Upper lobe of left lung (tissue), 6 donors: ENCODE measurements around the gene TGFB2. TPM values are rescaled to one million over a fixed set of nuclear protein-coding genes. Genes with fewer than 3 reads are reported as not detected.

ENCODE experiments used
- ATAC-seq, 2 donors: fragments of 200-7000 bp; cut with Tn5 transposase; one replicate each; pipeline ENCODE4 v1.9.1; 2022; ENCODE audit warnings: mild to moderate bottlenecking in 2 of 2, moderate library complexity in 2 of 2; ENCODE audit not compliant: low FRiP score in 2 of 2
- DNase-seq, 2 donors: peaks; one replicate each; pipeline ENCODE4 v3.0.0-alpha.2; 2019 to 2020
- H3K27ac ChIP-seq, 4 donors: fragments of 200-600 bp; sonication (generic); one replicate each; pipeline ENCODE4 v1.5.1; 2016 to 2019
- H3K27me3 ChIP-seq, 4 donors: fragments of 200-600 bp; sonication (generic); one replicate each; pipeline ENCODE4 v1.5.1; 2017 to 2019
- H3K36me3 ChIP-seq, 4 donors: fragments of 200-600 bp; sonication (generic); one replicate each; pipeline ENCODE4 v1.5.1; 2016 to 2019
- H3K4me1 ChIP-seq, 4 donors: fragments of 200-600 bp; sonication (generic); one replicate each; pipeline ENCODE4 v1.5.1; 2018 to 2019
- H3K4me3 ChIP-seq, 4 donors: fragments of 200-600 bp; sonication (generic); one replicate each; pipeline ENCODE4 v1.5.1; 2017 to 2019; ENCODE audit warnings: mild to moderate bottlenecking in 2 of 4, moderate library complexity in 1 of 4
- H3K9me3 ChIP-seq, 4 donors: fragments of 200-600 bp; sonication (generic); one replicate each; pipeline ENCODE4 v1.5.1; 2018 to 2019
- EP300 ChIP-seq, 4 donors: sonication (generic); formaldehyde crosslinking; IDR thresholded peaks; one replicate each; pipeline ENCODE4 v1.5.1; 2017; ENCODE audit warnings: antibody characterized with exemption in 4 of 4, control low read depth in 2 of 4
- POLR2A ChIP-seq, 4 donors: fragments of 450-650 bp; IDR thresholded peaks; one replicate each; pipeline ENCODE4 v1.5.1; 2016 to 2017; ENCODE audit warnings: antibody characterized with exemption in 4 of 4, mild to moderate bottlenecking in 2 of 4
- POLR2AphosphoS5 ChIP-seq, 2 donors: sonication (generic); formaldehyde crosslinking; IDR thresholded peaks; one replicate each; pipeline ENCODE4 v1.5.1; 2017; ENCODE audit warnings: antibody characterized with exemption in 2 of 2
- WGBS, 2 donors: methylation state at CpG; one replicate each; pipeline ENCODE4 v1.1.5; 2017 to 2018; 5-methylcytosine and 5-hydroxymethylcytosine counted together
- total RNA-seq, 6 donors: library from RNA; depleted of rRNA in 4 of 6; stranded (reverse); fragments of >200 nt in 4 of 6; gene quantifications; one replicate each; pipeline versions ENCODE4 v1.1.0 to v1.2.1, GENCODE V29; 2016 to 2021
- TF ChIP-seq, protein P1 (sequence below), 6 experiments: fragments of 450-650 bp in 4 of 6; fragments of 200-600 bp in 2 of 6; sonication (generic) in 2 of 6; IDR thresholded peaks; one replicate each; pipeline ENCODE4 v1.5.1; 2016 to 2019; ENCODE audit warnings: antibody characterized with exemption in 6 of 6
- donor health status: DM: no; HTN: no; CAD: no; lungs with moderate emphysema.
- donor health status: DM: no; HTN: yes; CAD: no; lungs with severe emphysema.

Gene TGFB2
- total RNA-seq, 6 donors from 2014 or later: 4.2 to 13.7 (median 9.9) TPM

DNA sequence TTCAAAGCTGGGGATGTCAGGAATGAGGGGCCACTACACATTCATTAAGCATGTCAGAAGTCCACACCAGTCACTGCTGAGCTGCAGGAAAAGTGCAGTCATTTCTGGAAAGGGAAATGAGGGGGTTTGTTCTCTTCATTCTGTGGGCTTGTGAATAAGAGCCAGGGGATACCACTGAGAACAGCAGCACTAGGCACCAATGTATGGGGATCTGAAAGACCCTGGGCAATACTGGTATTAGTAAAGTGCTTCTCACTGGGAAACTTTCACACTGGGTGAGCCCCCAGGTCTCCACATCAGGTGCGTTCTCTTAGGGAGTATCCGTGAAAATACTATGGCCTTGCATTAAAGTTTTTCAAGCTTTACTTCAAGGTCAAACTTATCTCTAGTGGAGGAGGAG is 49.9 kb downstream of the TGFB2 start:
- DNase-seq (no peak), ATAC-seq (no peak)
- TF ChIP-seq, protein P1, sequence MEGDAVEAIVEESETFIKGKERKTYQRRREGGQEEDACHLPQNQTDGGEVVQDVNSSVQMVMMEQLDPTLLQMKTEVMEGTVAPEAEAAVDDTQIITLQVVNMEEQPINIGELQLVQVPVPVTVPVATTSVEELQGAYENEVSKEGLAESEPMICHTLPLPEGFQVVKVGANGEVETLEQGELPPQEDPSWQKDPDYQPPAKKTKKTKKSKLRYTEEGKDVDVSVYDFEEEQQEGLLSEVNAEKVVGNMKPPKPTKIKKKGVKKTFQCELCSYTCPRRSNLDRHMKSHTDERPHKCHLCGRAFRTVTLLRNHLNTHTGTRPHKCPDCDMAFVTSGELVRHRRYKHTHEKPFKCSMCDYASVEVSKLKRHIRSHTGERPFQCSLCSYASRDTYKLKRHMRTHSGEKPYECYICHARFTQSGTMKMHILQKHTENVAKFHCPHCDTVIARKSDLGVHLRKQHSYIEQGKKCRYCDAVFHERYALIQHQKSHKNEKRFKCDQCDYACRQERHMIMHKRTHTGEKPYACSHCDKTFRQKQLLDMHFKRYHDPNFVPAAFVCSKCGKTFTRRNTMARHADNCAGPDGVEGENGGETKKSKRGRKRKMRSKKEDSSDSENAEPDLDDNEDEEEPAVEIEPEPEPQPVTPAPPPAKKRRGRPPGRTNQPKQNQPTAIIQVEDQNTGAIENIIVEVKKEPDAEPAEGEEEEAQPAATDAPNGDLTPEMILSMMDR (IDR thresholded peaks at IDR 0.05): no peak
- no peak for TF ChIP-seq EP300 (IDR thresholded peaks at IDR 0.05)
- TF ChIP-seq POLR2A (IDR thresholded peaks at IDR 0.05): no peak
- TF ChIP-seq POLR2AphosphoS5 (IDR thresholded peaks at IDR 0.05): no peak
- peaks cover 0 to 6% (median 4%) of the 10 kb centered on the region in 4 donors for H3K4me1 ChIP-seq
- 88 to 94% methylated on average over 2 of the region's 2 CpGs for WGBS, 2 donors
- no peak overlapping the region for H3K4me3 ChIP-seq
- H3K27ac ChIP-seq: no peak overlapping the region
- no peaks in the 10 kb centered on the region for H3K27me3 ChIP-seq
- H3K9me3 ChIP-seq: no peaks in the 10 kb centered on the region
- H3K36me3 ChIP-seq: no peaks in the 10 kb centered on the region

DNA sequence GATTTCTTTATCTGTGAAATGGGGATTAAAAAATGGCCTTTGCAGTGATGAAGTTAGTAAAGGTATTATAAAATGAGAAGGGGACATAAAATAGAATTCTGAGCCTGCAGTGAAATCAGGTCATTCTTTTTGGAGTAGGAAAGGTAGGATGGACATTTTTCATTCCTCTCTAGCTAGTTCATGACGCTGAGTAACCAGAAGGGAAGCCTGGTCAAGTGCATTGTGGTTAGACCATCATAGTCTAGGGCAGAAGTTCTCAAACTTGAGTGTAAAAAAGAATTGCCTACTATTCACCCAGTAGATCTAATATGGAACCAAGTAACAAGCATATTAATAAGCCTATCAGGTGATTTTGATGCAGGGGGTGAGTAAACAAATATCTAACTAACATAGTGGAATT is 50.8 kb downstream of the TGFB2 start:
- TF ChIP-seq EP300 (IDR thresholded peaks at IDR 0.05) (no peak), POLR2AphosphoS5 (IDR thresholded peaks at IDR 0.05) (no peak), POLR2A (IDR thresholded peaks at IDR 0.05) (no peak)
- TF ChIP-seq, protein P1 (IDR thresholded peaks at IDR 0.05): no peak
- 57 to 95% methylated on average over 1 of the region's 1 CpG for WGBS, 2 donors
- H3K4me3 ChIP-seq: no peak overlapping the region
- DNase-seq (no peak), ATAC-seq (no peak)
- H3K36me3 ChIP-seq: no peaks in the 10 kb centered on the region
- no peaks in the 10 kb centered on the region for H3K27me3 ChIP-seq
- H3K9me3 ChIP-seq: no peaks in the 10 kb centered on the region
- H3K27ac ChIP-seq: no peak overlapping the region
- H3K4me1 ChIP-seq: peaks cover 0 to under 1% (median 0%) of the 10 kb centered on the region in 4 donors

DNA sequence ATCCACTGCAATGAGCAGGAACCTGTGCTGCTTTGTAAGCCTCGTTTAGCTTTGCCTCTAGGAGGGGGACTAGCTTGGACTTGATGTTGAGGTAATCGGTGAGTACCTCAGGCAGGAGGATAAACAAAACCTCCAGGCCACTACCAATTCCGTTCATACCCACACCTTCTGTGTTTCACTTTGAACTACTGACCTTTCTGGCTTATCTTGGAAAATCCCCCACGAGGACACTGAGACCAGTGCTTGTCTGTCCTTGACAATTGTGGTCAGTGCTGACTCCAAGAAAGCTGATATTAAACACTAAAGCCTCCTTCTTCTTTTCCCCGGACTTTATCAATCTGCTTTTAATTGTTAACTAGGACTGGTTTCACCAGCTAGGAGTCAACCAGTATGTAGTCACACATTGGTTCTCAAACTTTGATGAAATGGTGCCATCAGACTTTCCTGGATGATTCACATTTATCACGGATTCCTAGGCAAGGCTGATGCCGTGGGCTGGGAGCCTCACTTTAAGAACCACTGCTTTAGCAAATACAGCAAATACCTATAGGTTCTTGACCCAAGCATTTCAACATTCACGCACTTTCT is 52.7 kb downstream of the TGFB2 start:
- DNase-seq: no peak
- TF ChIP-seq POLR2AphosphoS5 (IDR thresholded peaks at IDR 0.05) (no peak), EP300 (IDR thresholded peaks at IDR 0.05) (no peak), POLR2A (IDR thresholded peaks at IDR 0.05) (no peak)
- TF ChIP-seq, protein P1 (IDR thresholded peaks at IDR 0.05): no peak
- no peak overlapping the region for H3K27ac ChIP-seq
- ATAC-seq: no peak
- H3K9me3 ChIP-seq: no peaks in the 10 kb centered on the region
- 44 to 72% methylated on average over 8 of the region's 8 CpGs for whole genome bisulfite sequencing, 2 donors
- peaks cover 0 to 5% (median 0%) of the 10 kb centered on the region in 4 donors for H3K4me1 ChIP-seq
- H3K27me3 ChIP-seq: no peaks in the 10 kb centered on the region
- H3K4me3 ChIP-seq: no peak overlapping the region
- no peaks in the 10 kb centered on the region for H3K36me3 ChIP-seq

DNA sequence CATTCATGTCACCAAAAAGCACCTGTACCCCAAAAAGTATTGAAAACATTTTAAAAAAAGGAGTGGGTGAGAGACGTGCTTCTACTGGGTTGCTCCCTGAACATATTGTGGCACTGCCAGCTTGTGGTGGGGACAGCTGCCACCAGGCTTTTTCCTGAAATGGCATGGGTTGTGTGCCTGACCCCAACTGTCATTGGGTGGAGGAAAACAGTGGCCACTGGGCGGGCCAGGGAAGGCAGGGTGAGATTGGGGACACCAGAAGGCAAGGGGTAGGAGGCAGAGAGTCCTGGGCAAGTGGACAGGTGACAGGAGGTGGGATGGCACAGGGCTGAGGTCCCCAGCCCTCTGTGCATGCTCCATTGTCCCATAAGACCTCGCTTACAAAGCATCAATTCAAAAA is 55.5 kb downstream of the TGFB2 start:
- peak in 1 of 2 donors; percentile 24 for ATAC-seq
- Histone ChIP-seq H3K36me3 (no peaks in the 10 kb centered on the region), H3K4me3 (no peak overlapping the region), H3K27ac (no peak overlapping the region), H3K9me3 (no peaks in the 10 kb centered on the region), H3K27me3 (no peaks in the 10 kb centered on the region), H3K4me1 (peaks cover 0 to 5% (median 0%) of the 10 kb centered on the region in 4 donors)
- DNase-seq: no peak
- TF ChIP-seq EP300 (IDR thresholded peaks at IDR 0.05) (no peak), POLR2A (IDR thresholded peaks at IDR 0.05) (no peak), POLR2AphosphoS5 (IDR thresholded peaks at IDR 0.05) (no peak)
- TF ChIP-seq, protein P1 (IDR thresholded peaks at IDR 0.05): no peak
- WGBS, 2 donors: 79 to 90% methylated on average over 3 of the region's 3 CpGs

DNA sequence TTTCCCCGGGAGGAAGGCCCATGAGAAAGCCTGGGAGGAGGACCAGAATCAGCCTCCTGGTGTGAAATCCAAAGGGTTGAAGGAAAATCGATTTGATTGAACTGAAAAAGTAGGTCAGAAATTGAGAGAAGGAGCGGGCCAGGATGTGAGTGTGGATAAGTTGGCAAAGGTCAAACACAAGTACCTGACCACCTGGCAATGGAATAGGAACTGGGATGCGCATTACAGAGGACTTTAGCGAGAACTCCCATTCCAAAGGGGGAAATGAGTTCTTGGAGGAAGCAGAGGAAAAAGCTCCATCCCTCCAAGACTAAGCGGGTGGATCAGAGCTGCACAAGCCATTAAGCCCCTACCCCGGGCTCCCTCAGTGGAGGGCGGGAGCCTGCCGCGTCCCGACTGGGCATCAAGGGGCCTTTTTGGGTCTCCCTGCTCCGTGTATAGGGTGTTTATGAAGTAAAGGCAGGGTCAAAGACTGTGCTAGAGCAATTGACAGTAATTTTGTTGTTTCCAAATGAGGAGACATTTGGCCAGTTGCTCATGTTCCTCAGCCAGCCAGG is 56.4 kb downstream of the TGFB2 start:
- H3K27me3 ChIP-seq: no peaks in the 10 kb centered on the region
- no peaks in the 10 kb centered on the region for H3K36me3 ChIP-seq
- 81 to 88% methylated on average over 12 of the region's 12 CpGs for WGBS, 2 donors
- no peak for TF ChIP-seq EP300 (IDR thresholded peaks at IDR 0.05)
- no peak for TF ChIP-seq POLR2AphosphoS5 (IDR thresholded peaks at IDR 0.05)
- TF ChIP-seq POLR2A (IDR thresholded peaks at IDR 0.05): no peak
- TF ChIP-seq, protein P1 (IDR thresholded peaks at IDR 0.05): no peak
- no peak for ATAC-seq
- H3K9me3 ChIP-seq: no peaks in the 10 kb centered on the region
- H3K4me3 ChIP-seq: no peak overlapping the region
- peaks cover 0 to 5% (median 0%) of the 10 kb centered on the region in 4 donors for H3K4me1 ChIP-seq
- peak in 1 of 2 donors; percentile 44 for DNase-seq
- H3K27ac ChIP-seq: peak overlapping the region in 3 of 4 donors; percentile 12 to 68 (median 27)
